Measurements from ENCODE around the gene SLC16A6.

DNA sequence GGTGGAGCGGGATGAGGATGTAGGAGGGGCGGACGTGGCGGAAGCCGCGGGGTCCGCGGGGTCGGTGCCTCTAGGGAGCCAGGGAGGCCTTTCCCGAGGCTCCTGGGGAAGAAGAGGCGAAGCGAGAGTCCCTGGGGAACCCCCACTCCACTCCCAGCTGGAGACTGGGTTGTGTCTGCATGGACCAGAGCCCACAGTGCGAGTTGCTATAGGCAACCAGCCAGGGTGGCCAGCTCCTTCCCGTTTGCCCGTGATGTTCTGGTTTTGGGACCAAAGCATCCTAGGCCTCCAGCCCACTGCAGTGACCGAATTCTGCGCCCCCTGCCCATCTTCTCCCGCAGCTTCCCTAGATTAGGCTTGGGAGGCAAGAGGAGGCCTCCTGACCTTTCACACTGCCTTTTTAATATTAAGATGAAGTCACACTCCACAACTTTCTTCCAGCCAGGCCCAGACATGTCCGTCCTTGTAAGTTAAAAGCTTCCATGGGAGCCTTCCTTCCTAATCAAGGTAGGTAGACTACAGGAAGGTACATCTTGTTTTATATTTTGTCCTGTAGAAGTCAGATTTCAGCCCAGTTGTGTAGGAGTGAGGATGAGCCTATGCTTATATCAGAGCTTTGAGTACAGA, 42.6 kb downstream of the SLC16A6 start:
- TF ChIP-seq, protein P1, sequence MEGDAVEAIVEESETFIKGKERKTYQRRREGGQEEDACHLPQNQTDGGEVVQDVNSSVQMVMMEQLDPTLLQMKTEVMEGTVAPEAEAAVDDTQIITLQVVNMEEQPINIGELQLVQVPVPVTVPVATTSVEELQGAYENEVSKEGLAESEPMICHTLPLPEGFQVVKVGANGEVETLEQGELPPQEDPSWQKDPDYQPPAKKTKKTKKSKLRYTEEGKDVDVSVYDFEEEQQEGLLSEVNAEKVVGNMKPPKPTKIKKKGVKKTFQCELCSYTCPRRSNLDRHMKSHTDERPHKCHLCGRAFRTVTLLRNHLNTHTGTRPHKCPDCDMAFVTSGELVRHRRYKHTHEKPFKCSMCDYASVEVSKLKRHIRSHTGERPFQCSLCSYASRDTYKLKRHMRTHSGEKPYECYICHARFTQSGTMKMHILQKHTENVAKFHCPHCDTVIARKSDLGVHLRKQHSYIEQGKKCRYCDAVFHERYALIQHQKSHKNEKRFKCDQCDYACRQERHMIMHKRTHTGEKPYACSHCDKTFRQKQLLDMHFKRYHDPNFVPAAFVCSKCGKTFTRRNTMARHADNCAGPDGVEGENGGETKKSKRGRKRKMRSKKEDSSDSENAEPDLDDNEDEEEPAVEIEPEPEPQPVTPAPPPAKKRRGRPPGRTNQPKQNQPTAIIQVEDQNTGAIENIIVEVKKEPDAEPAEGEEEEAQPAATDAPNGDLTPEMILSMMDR (IDR thresholded peaks at IDR 0.05 in 8 of 11, conservative IDR thresholded peaks at IDR 0.05 in 3 of 11), result no peak
- no peak for TF ChIP-seq POLR2A (IDR thresholded peaks at IDR 0.05)

Measured in spleen (tissue), 7 donors.